Measurements from ENCODE around the gene R3HDM2.
A peak's percentile ranks its signal among the peaks of the same experiment; 100 is the strongest.

R3HDM2 gene

GRCh38 chr12:57213058-57213715, 217.7 kb downstream of the R3HDM2 start:
- ChIA-PET POLR2A (interaction anchor here (0.7 kb wide), 1 partner anchor 275 kb away, joined by 3 read pairs; the partner anchor contains the start of gene MARS1), CTCF (interaction anchor here (0.6 to 5.3 kb wide), 38 partner anchors 10 to 1133 kb away, joined by 3 to 403 read pairs (median 5); partner anchors contain the start of genes ERBB3, GLI1, INHBE and NEMP1)
- DNase-seq (ENCODE audit: extremely low spot score) = peak; percentile 89
- TF ChIP-seq, protein P1, sequence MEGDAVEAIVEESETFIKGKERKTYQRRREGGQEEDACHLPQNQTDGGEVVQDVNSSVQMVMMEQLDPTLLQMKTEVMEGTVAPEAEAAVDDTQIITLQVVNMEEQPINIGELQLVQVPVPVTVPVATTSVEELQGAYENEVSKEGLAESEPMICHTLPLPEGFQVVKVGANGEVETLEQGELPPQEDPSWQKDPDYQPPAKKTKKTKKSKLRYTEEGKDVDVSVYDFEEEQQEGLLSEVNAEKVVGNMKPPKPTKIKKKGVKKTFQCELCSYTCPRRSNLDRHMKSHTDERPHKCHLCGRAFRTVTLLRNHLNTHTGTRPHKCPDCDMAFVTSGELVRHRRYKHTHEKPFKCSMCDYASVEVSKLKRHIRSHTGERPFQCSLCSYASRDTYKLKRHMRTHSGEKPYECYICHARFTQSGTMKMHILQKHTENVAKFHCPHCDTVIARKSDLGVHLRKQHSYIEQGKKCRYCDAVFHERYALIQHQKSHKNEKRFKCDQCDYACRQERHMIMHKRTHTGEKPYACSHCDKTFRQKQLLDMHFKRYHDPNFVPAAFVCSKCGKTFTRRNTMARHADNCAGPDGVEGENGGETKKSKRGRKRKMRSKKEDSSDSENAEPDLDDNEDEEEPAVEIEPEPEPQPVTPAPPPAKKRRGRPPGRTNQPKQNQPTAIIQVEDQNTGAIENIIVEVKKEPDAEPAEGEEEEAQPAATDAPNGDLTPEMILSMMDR (IDR thresholded peaks at IDR 0.05; ENCODE audit: control extremely low read depth, extremely low read depth, low read depth, missing control alignments) = peak; percentile 97

DNA sequence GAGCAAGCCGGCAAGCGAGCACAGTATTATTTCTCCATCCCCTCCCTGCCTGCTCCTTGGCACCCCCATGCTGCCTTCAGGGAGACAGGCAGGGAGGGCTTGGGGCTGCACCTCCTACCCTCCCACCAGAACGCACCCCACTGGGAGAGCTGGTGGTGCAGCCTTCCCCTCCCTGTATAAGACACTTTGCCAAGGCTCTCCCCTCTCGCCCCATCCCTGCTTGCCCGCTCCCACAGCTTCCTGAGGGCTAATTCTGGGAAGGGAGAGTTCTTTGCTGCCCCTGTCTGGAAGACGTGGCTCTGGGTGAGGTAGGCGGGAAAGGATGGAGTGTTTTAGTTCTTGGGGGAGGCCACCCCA, 218.2 kb downstream of the R3HDM2 start:
- CTCF ChIA-PET = interaction anchor here (0.6 to 5.3 kb wide), 24 partner anchors 10 to 274 kb away, joined by 3 to 403 read pairs (median 6); partner anchors contain the start of genes GLI1, INHBE, NEMP1 and SHMT2
- POLR2A ChIA-PET = no interaction called here
- no peak for DNase-seq (ENCODE audit: extremely low spot score)
- TF ChIP-seq, protein P1 (IDR thresholded peaks at IDR 0.05; ENCODE audit: control extremely low read depth, extremely low read depth, low read depth, missing control alignments) = no peak

- CTCF ChIA-PET = interaction anchor here (1.1 to 5.3 kb wide), 9 partner anchors 11 to 275 kb away, joined by 3 to 403 read pairs (median 11); partner anchors contain the start of genes SHMT2 and STAC3
- POLR2A ChIA-PET = no interaction called here
- TF ChIP-seq, protein P1 (IDR thresholded peaks at IDR 0.05; ENCODE audit: control extremely low read depth, extremely low read depth, low read depth, missing control alignments) = no peak
- DNase-seq (ENCODE audit: extremely low spot score) = no peak
Observed at GRCh38 chr12:57211791-57212700, 218.8 kb downstream of the R3HDM2 start.

DNA sequence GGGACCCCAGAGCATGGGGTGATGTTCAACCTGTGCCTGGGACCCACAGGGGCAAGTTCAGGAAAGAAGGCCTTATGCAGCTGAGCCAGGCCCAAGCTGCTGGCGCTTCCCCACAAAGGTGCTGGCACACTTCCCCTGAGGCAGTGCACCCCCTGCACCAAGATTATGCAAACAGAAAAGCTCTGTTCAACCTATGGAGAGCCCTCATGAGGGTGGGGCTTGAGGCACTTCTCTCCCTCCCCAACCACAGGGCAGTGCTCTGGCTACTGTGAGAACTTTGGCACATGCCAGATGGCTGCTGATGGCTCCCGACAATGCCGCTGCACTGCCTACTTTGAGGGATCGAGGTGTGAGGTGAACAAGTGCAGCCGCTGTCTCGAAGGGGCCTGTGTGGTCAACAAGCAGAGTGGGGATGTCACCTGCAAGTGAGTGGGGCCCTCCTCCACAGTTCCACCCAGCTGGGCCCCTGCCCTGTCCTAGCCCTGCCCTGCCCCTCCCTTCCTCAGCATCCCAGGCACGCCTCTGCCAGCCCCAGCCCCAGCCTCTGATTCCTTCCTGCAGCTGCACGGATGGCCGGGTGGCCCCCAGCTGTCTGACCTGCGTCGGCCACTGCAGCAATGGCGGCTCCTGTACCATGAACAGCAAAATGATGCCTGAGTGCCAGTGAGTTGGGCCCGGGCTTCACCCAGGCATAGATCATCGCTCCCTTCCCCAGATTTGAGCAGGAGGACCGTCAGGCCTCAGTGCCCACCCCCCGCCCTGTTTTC, 219.7 kb downstream of the R3HDM2 start:
- TF ChIP-seq, protein P1 (IDR thresholded peaks at IDR 0.05; ENCODE audit: control extremely low read depth, extremely low read depth, low read depth, missing control alignments) = no peak
- ChIA-PET CTCF (interaction anchor here (1.3 to 2.8 kb wide), 2 partner anchors 28 to 31 kb away, joined by 4 to 11 read pairs; no protein-coding TSS in a partner anchor), POLR2A (no interaction called here)
- no peak for DNase-seq (ENCODE audit: extremely low spot score)

DNA sequence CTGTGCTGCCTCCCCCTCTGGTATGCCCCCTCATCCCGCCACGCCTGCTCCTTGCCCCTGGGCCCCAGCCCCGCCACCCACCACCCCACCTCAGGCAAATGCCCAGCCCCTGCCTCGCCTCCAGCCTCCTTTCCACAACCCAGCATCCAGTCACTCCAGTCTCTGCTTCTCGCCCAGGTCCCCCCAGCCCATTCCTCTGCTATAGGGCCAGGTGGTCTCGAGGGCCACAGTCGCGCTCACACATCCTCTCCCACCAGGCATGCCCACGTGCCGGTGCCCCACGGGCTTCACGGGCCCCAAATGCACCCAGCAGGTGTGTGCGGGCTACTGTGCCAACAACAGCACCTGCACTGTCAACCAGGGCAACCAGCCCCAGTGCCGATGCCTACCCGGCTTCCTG, 220.4 kb downstream of the R3HDM2 start:
- ChIA-PET CTCF (interaction anchor here (1.3 to 2.8 kb wide), 2 partner anchors 28 to 32 kb away, joined by 4 to 11 read pairs; no protein-coding TSS in a partner anchor), POLR2A (no interaction called here)
- DNase-seq (ENCODE audit: extremely low spot score) = no peak
- TF ChIP-seq, protein P1 (IDR thresholded peaks at IDR 0.05; ENCODE audit: control extremely low read depth, extremely low read depth, low read depth, missing control alignments) = no peak

GRCh38 chr12:57209916-57210315, 220.9 kb downstream of the R3HDM2 start:
- DNase-seq (ENCODE audit: extremely low spot score) = no peak
- TF ChIP-seq, protein P1 (IDR thresholded peaks at IDR 0.05; ENCODE audit: control extremely low read depth, extremely low read depth, low read depth, missing control alignments) = no peak
- CTCF ChIA-PET = interaction anchor here (1.3 to 2.8 kb wide), 2 partner anchors 29 to 33 kb away, joined by 4 to 11 read pairs; no protein-coding TSS in a partner anchor
- POLR2A ChIA-PET = no interaction called here

Measured in GM10248 (cell line).